Mammary epithelial cell (primary cell): ENCODE measurements around the gene ANK3.

Source experiments
- EZH2 ChIP-seq: IDR thresholded peaks from 2 replicates; pipeline ENCODE4 v1.6.1; 2012; ENCODE audit warnings: low read length, inconsistent platforms, borderline replicate concordance
- TF ChIP-seq, protein P1 (sequence below), 2 donors: IDR thresholded peaks in 1 of 2; conservative IDR thresholded peaks in 1 of 2; 2 replicates each; pipeline ENCODE4 v1.5.1; 2011 to 2012; ENCODE audit warnings: inconsistent platforms in 2 of 2, low read length in 2 of 2, mild to moderate bottlenecking in 2 of 2, control low read depth in 1 of 2, low read depth in 1 of 2; ENCODE audit not compliant: insufficient read depth in 1 of 2; ENCODE audit errors: extremely low read depth in 1 of 2

- TF ChIP-seq, protein P1, sequence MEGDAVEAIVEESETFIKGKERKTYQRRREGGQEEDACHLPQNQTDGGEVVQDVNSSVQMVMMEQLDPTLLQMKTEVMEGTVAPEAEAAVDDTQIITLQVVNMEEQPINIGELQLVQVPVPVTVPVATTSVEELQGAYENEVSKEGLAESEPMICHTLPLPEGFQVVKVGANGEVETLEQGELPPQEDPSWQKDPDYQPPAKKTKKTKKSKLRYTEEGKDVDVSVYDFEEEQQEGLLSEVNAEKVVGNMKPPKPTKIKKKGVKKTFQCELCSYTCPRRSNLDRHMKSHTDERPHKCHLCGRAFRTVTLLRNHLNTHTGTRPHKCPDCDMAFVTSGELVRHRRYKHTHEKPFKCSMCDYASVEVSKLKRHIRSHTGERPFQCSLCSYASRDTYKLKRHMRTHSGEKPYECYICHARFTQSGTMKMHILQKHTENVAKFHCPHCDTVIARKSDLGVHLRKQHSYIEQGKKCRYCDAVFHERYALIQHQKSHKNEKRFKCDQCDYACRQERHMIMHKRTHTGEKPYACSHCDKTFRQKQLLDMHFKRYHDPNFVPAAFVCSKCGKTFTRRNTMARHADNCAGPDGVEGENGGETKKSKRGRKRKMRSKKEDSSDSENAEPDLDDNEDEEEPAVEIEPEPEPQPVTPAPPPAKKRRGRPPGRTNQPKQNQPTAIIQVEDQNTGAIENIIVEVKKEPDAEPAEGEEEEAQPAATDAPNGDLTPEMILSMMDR (conservative IDR thresholded peaks at IDR 0.05 in 1 of 2, IDR thresholded peaks at IDR 0.05 in 1 of 2; ENCODE audit: extremely low read depth in 1 of 2, insufficient read depth in 1 of 2, low read depth in 1 of 2, low read length in 2 of 2), result no peak
- TF ChIP-seq EZH2, result no peak
Measured at GRCh38 chr10:60073397-60073780, 316.3 kb downstream of the ANK3 start.
